Right ventricle myocardium inferior (tissue), 1 donor: ENCODE data around the gene NRF1. TPM values are rescaled to one million over a fixed set of nuclear protein-coding genes. Genes with fewer than 3 reads are reported as not detected.
"Not testable (repeated sequence)": the region's sequence is repeated elsewhere in the genome, so short reads cannot be mapped to it uniquely, and the experiment has no call there.

Experiments used
- ATAC-seq: fragments of 200-7000 bp; cut with Tn5 transposase; one replicate; pipeline ENCODE4 v1.9.1; 2020; ENCODE audit warnings: mild to moderate bottlenecking, moderate library complexity
- DNase-seq: peaks from one replicate; pipeline ENCODE4 v3.0.0; 2021; ENCODE audit errors: missing footprints
- intact Hi-C: fragments of 100-400 bp; cut with DNase I; formaldehyde crosslinking; loops from one replicate; pipeline ENCODE4 v1.11.0; 2022
- total RNA-seq: library from RNA; stranded (reverse); fragmentation: NEBNext Ultra II Directional; extraction: Animal tissue kit (Norgen Biotek cat#: 25700); gene quantifications from one replicate; pipeline ENCODE4 v1.2.1, GENCODE V29; 2021
- donor health status: DM: no; HTN: yes; CAD: no; lungs with severe emphysema.

Gene NRF1
- total RNA-seq, 1 donor from 2014 or later: 7.8 TPM

GRCh38 chr7:129784783-129785684 lies 173.5 kb downstream of the NRF1 start:
- DNase-seq (no peak), ATAC-seq (no peak)
- intact Hi-C loops: no loop called here

- no peak for ATAC-seq
Observed at GRCh38 chr7:129785685-129786514, 174.4 kb downstream of the NRF1 start.

DNA sequence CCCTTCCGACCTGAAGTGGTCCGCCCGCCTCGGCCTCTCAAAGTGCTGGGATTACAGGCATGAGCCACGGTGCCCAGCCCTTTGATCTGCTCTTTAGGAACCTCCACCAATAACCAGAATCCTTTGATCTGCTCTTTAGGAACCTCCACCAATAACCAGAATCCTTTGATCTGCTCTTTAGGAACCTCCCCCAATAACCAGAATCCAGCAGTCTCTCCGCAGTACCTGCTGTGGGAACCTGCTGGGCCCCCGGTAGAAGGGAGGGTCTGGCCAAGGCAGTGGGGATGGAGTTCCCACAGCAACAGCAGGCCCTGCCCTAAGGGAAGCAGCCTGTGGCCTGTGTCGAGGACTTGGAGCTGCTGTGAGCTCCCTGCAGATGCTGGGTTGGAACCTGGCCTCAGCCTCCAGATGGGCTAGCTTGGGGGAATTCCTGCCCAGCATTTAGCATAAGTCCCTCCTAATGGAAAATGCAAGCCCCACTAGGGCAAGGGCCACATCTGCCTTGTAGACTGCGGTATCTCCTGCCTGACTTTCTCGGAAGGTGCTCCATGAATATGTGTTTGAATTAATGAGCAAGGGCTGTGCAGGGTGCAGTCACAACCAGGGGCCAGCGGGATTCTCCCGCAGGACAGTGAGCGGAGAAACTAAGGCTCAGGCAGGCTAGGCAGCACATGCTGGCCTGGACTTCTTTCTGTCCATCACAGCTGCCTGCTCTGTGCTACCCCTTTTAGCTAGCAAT lies 175.5 kb downstream of the NRF1 start:
- intact Hi-C loops: no loop called here
- ATAC-seq (no peak), DNase-seq (peak; percentile 22)

More at GRCh38 chr7:129785685-129786514, 174.4 kb downstream of the NRF1 start:
- DNase-seq: peak; percentile 44
- intact Hi-C loops: no loop called here

DNA sequence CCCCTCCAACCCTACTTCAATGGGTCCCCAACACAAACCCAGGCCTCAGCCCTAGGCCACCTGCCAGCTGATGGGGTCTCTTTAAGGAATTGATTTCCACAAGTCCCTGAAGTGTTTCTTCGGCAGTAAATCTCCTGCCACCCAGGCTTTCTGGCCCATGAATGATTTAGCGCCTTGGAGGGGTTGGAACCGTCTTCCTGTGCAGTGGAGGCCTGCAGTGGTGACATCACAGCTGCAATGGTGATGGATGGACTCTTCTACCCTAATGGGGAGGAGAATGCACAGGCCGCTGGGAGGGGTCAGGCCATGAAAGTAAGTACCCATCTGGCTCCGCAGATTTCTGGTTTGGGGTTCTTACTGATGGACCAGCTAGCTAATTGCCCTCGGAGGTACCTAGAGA lies 177.5 kb downstream of the NRF1 start:
- DNase-seq: no peak
- no peak for ATAC-seq
- intact Hi-C loops: no loop called here

- DNase-seq (no peak), ATAC-seq (no peak)
- intact Hi-C loops: no loop called here
Observed at GRCh38 chr7:129789652-129790051, 178.1 kb downstream of the NRF1 start.

DNA sequence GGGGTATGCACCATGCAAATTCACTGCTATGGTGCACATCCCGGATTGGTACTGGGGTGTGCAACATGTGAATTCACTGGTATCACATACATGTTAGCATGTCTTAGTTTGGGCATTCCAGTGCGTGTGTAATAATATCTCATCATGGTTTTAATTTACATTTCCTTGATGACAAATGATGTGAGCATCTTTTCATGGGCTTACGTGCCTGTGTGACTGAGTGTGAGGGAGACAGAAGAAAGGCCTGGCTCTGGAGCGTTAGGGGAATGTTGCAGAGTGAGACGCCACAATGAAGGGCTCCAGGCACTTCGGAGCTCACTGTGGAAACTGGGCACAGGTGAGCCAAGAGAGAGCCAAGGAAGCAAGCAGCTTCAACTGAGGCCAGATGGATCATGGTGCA lies 178.6 kb downstream of the NRF1 start:
- peak; percentile 9 for DNase-seq
- intact Hi-C loops: no loop called here
- ATAC-seq: no peak

- intact Hi-C loops: no loop called here
- no peak for DNase-seq
- no peak for ATAC-seq
Observed at GRCh38 chr7:129792721-129793120, 181.2 kb downstream of the NRF1 start.

- intact Hi-C loops: no loop called here
- no peak for DNase-seq
Observed at GRCh38 chr7:129793506-129794310, 182.2 kb downstream of the NRF1 start.

DNA sequence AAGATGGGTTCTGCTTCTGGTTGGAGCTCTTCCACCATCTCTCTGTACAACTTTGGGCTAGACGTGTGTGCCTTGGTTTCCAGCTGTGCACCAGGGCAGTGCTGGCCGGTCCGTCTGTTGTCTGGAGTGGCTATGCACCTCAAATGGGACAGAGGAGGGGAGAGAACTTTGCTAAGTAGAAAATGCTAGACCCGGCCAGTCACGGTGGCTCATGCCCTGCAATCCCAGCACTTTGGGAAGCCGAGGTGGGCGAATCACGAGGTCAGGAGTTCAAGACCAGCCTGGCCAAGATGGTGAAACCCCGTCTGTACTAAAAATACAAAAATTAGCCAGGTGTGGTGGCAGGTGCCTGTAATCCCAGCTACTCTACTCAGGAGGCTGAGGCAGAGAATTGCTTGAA lies 182.9 kb downstream of the NRF1 start:
- intact Hi-C loops, DNase-seq, ATAC-seq: not testable (repeated sequence)

More at GRCh38 chr7:129793506-129794310, 182.2 kb downstream of the NRF1 start:
- ATAC-seq: no peak

DNA sequence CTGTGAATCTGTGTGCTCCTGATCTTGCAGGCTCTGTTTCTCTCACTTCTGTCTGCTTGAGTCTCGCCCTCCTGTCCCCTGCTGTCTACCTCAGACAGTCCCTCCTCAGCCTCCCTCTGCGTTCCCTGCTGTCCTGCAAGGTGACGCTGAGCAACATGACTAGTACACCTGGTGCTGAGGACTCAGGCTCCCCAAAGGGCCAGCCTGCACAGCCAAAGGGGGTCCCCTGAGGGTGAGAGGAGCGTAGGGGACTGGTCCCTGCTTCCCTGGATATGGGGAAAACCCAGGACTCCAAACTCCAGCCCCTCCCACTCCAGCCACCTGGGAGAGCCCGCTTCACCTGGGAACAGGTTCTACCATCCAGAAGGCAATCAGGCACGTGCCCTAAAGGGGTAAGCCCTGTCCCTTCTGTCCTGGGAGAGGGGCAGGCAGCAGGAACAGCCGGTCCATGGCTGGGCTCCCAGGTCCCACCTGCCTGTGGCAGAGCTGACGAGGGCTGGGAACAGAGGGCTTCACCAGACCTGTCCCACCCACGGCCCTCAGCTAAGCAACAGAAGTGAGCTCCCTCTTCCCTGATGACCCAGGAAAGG lies 184.8 kb downstream of the NRF1 start:
- no peak for DNase-seq
- ATAC-seq: no peak
- intact Hi-C loops: no loop called here

DNA sequence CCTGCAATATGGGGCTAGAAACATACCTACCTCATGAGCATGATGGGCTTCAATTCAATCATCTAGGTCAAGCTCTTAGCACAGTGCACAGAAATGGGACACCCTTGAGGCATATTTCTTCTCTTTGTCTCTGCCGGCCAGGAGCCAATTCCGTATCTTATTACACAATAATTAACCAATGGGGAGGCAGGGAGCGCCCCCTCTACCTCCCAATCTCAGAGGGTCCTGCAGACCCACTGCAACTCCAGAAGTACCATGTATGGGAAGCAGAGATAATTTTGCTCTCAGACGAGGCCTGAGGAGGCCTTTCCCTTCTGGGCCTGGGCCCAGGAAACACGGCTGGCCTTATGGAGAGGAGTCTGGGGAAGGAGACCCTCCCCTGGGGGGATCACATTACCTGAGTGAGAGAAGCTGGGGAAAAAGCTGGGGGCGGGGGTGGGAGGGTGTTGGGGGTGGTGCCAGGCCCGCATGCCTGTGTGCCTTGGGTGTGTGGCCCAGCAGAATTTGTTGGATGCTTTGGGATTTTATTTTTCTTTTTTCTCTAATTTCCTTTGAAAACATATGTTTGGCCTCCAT lies 185.8 kb downstream of the NRF1 start:
- DNase-seq: no peak
- intact Hi-C loops: no loop called here
- ATAC-seq: no peak

GRCh38 chr7:129798616-129799349 lies 187.3 kb downstream of the NRF1 start:
- ATAC-seq: no peak
- DNase-seq: no peak
- intact Hi-C loops: no loop called here

DNA sequence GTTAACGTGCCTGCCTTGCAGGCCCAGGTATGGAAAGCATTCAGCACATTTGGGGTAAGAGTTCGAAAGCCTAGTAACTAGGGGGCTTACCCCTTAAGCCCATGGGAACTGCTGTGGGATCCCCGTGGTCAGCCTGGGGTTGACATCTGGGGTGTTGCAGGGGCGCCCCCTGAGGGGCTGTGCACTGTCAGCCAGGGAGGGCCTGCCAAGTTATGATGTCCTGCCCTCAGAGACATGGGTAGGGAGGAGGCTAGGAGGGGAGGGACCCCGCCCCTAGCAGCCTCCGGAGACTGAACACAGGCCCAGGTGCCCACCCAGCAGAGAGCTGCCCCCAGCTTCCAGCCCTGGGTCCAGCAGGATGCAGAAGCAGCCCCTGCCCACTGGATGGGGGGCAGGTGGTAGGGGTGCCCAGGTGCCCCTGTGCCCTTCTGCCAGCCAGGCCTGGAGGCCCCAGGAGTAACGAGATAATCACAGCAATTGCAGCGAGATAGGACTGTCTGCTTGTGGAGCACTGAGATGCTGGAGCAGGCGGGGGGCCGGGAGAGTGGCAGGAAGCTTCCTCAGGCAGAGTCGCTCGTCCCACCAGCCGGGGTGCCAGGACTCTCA lies 187.9 kb downstream of the NRF1 start:
- no peak for ATAC-seq
- intact Hi-C loops: no loop called here

GRCh38 chr7:129800901-129801300 lies 189.4 kb downstream of the NRF1 start:
- intact Hi-C loops: no loop called here
- ATAC-seq: no peak
- no peak for DNase-seq

More for the DNA sequence above, 187.9 kb downstream of the NRF1 start:
- no peak for DNase-seq

GRCh38 chr7:129801882-129802281 lies 190.4 kb downstream of the NRF1 start:
- ATAC-seq (no peak), DNase-seq (no peak)
- intact Hi-C loops: no loop called here

GRCh38 chr7:129803546-129804081 lies 192.1 kb downstream of the NRF1 start:
- DNase-seq (no peak), ATAC-seq (no peak)
- intact Hi-C loops: no loop called here
